BE2C (cell line): Measurements from ENCODE around the gene PPP2R5A.

Source experiments
- DNase-seq: peaks from one replicate; pipeline ENCODE4 v3.0.0-alpha.2; 2020
- H3K27me3 ChIP-seq: fragments of 250-450 bp; sonication (Bioruptor Pico); 2 replicates; pipeline ENCODE4 v1.5.1; 2020; ENCODE audit warnings: mild to moderate bottlenecking
- H3K36me3 ChIP-seq: fragments of 250-450 bp; sonication (Bioruptor Pico); 2 replicates; pipeline ENCODE4 v1.5.1; 2020; ENCODE audit warnings: mild to moderate bottlenecking
- H3K4me1 ChIP-seq: fragments of 250-450 bp; sonication (Bioruptor Pico); 2 replicates; pipeline ENCODE4 v1.5.1; 2020
- H3K4me3 ChIP-seq: 2 replicates; pipeline ENCODE4 v1.5.1; 2011; ENCODE audit warnings: low read depth, low read length
- H3K9me3 ChIP-seq: fragments of 250-450 bp; sonication (Bioruptor Pico); 2 replicates; pipeline ENCODE4 v1.5.1; 2020
- TF ChIP-seq, protein P1 (sequence below): IDR thresholded peaks from 2 replicates; pipeline ENCODE4 v1.5.1; 2012; ENCODE audit warnings: mild to moderate bottlenecking, low read depth, low read length

PPP2R5A gene

DNA sequence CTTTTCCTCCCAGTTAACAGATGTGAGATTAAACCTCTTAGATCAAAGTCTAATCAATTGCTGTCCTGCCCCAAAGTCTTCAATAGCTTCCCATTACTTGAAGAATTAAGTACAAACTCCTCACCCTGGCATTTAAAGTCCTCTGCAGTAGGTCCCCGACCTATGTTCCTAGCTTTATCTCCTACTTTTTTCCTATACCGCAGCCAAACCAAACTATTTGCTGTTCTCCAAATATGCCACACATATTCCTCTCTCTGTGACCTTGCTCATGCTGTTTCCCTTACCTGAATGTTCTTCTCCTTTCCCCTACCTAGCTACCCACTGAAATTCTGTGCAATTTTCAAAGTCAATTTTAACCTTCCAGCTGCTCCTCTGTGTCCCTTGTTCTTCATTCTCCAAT is 14.0 kb upstream of the PPP2R5A start:
- TF ChIP-seq, protein P1, sequence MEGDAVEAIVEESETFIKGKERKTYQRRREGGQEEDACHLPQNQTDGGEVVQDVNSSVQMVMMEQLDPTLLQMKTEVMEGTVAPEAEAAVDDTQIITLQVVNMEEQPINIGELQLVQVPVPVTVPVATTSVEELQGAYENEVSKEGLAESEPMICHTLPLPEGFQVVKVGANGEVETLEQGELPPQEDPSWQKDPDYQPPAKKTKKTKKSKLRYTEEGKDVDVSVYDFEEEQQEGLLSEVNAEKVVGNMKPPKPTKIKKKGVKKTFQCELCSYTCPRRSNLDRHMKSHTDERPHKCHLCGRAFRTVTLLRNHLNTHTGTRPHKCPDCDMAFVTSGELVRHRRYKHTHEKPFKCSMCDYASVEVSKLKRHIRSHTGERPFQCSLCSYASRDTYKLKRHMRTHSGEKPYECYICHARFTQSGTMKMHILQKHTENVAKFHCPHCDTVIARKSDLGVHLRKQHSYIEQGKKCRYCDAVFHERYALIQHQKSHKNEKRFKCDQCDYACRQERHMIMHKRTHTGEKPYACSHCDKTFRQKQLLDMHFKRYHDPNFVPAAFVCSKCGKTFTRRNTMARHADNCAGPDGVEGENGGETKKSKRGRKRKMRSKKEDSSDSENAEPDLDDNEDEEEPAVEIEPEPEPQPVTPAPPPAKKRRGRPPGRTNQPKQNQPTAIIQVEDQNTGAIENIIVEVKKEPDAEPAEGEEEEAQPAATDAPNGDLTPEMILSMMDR, result no peak
- no peaks in the 10 kb centered on the region for H3K4me1 ChIP-seq

DNA sequence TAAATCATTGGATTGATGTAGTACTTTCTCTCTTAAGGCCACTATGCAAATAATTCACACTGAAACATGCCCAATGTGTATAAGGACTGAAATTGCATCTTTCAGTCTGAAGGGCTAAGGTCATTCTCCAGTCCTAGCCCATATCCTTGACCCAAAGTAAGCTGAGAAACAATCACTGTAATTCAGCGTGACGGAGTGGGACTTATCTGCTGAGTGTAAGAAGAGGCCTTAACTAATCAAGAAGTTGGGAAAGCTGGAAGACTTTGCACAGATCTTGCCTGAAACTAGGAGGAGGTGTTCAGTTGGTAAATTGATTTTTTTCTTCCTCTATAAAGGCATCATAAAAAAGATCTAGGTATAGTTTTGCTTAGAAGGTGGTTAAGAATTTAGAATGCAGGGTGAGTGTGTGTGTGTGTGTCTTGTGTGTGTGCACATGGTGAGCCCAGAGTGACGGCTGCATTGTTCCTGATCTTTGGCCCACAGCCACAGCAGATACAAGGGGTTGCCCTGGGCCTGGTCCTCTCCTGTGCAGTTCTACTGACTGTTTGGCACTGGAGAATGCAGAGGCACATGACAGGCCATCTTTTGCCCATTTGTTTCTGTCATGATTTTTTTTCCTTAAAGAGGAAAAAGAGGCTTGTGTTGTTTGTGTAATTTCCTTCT is 13.3 kb upstream of the PPP2R5A start:
- Histone ChIP-seq H3K4me1 (no peaks in the 10 kb centered on the region), H3K36me3 (peaks cover 4% of the 10 kb centered on the region; the same call in 1 of the 2 replicates), H3K9me3 (no peaks in the 10 kb centered on the region), H3K27me3 (no peaks in the 10 kb centered on the region), H3K4me3 (no peak overlapping the region)
- TF ChIP-seq, protein P1, result no peak
- DNase-seq, result peak; percentile 22

More for the DNA sequence above, 14.0 kb upstream of the PPP2R5A start:
- DNase-seq, result no peak
- H3K36me3 ChIP-seq, result peaks cover 4% of the 10 kb centered on the region; the same call in 1 of the 2 replicates
- H3K9me3 ChIP-seq, result no peaks in the 10 kb centered on the region
- H3K27me3 ChIP-seq, result no peaks in the 10 kb centered on the region
- no peak overlapping the region for H3K4me3 ChIP-seq

DNA sequence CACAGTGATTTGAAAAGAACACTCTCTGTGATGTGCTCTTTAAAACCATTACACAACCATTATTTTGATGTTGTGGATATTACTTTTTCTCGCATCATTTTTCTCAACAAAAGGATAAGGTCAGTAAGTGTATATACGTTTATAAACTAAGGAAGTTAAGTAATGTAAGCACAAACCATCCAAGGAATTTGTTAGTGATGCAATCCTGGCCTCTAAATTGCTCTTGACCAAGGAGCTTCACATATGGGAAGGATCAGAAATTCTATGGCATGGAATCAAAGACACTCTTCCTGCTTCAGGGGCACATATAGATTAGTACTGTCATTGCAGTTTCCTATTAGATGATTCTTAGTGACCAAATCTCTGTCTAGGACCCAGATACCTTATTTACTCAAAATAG is 3.6 kb upstream of the PPP2R5A start:
- Histone ChIP-seq H3K27me3 (no peaks in the 10 kb centered on the region), H3K4me3 (no peak overlapping the region), H3K4me1 (peaks cover 4% of the 10 kb centered on the region; the same call in 1 of the 2 replicates), H3K36me3 (no peaks in the 10 kb centered on the region), H3K9me3 (no peaks in the 10 kb centered on the region)
- TF ChIP-seq, protein P1, result no peak
- DNase-seq, result no peak

DNA sequence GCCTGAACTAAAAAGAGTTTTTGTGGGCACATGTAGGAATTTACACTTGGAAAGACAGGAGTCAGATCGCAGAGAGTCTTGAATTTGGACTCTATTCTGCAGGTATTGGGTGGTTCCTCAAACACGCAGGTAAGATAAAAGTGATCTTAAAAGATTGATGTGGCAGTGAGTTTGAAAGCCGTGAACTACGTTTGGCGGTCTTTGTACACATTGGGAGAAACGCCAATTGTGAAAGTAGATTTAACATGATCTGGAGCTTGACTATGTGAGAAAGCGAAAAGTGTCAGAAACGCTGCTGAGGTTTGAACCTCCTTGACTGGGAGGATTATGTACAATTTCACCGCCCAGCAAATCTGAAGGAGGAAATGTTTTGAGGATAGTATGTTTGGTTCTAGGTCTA is 1.5 kb upstream of the PPP2R5A start:
- DNase-seq, result no peak
- H3K9me3 ChIP-seq, result no peaks in the 10 kb centered on the region
- H3K4me1 ChIP-seq, result peaks cover 4% of the 10 kb centered on the region; the same call in 1 of the 2 replicates
- TF ChIP-seq, protein P1, result no peak
- H3K27me3 ChIP-seq, result no peaks in the 10 kb centered on the region
- no peak overlapping the region for H3K4me3 ChIP-seq
- H3K36me3 ChIP-seq, result no peaks in the 10 kb centered on the region

DNA sequence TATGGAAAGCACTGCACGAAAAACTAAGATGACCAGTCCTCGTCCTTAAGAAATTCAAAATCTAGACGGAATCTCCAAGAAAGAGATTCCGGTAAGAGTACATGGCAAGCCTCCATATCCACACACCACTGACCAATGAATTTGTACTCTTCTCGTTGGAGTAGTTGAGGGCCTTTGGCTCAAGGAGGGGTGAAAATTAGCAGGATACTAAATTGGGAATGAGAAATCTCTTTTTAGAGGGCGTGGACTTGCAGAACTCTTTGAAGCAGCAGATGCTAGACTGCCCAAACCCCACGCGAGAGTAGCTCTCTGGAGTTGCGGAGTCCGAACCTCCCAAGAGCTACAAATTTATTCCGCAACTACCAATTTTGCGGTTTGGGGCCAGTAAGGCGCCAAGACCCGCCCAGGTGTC is 872 bp upstream of the PPP2R5A start:
- no peak for DNase-seq
- H3K4me3 ChIP-seq, result peak overlapping the region; percentile 75
- no peaks in the 10 kb centered on the region for H3K9me3 ChIP-seq
- H3K36me3 ChIP-seq, result no peaks in the 10 kb centered on the region
- TF ChIP-seq, protein P1, result no peak
- H3K27me3 ChIP-seq, result no peaks in the 10 kb centered on the region
- H3K4me1 ChIP-seq, result peaks cover 4% of the 10 kb centered on the region; the same call in 1 of the 2 replicates

DNA sequence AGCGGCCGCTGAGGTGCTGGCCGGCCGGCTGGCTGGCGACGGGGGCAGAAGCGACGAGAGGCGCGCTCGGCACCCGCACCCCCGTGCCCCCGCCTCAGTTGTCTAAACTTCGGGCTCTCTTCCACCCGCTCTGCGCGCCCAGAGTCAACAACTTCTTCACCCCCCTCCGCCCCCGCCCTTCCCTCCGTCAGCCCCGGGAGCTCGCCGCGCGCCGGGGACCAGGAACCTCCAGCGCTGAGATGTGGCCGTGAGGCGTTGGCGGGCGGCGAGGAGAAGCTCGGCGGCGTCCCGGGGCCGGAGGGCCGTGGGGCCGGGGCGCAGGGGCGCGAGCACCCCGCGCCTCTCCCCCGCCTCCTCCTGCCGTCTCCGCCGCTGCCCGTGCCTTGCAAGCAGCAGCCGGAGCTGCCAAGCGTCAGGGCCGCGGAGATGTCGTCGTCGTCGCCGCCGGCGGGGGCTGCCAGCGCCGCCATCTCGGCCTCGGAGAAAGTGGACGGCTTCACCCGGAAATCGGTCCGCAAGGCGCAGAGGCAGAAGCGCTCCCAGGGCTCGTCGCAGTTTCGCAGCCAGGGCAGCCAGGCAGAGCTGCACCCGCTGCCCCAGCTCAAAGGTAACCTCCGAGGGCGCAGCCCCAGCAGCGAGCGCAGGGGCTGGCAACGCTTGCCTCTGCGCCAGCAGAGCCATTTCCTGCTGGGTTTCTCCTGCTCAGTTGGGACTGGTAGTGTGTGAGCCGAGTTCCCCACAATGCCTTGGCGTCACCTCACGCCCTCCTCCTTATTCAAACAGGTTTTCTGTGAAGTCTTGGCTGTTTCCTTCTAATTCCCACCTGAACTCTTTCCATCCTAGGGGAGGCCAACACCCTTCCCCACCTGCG is 710 bp downstream of the PPP2R5A start:
- H3K4me1 ChIP-seq, result peaks cover 4% of the 10 kb centered on the region; the same call in 1 of the 2 replicates
- H3K9me3 ChIP-seq, result no peaks in the 10 kb centered on the region
- peak overlapping the region; percentile 90 for H3K4me3 ChIP-seq
- DNase-seq, result peak; percentile 68
- no peaks in the 10 kb centered on the region for H3K36me3 ChIP-seq
- TF ChIP-seq, protein P1, result no peak
- no peaks in the 10 kb centered on the region for H3K27me3 ChIP-seq
